ENCODE results near the gene COL13A1. TPM values are rescaled to one million over a fixed set of nuclear protein-coding genes. Genes with fewer than 3 reads are reported as not detected.

Gene COL13A1
- total RNA-seq, 2 experiments from 2014 or later: not detected

- Mint-ChIP-seq H3K36me3 (ENCODE audit: low read depth) (no peaks in the 10 kb centered on the region), H3K4me3 (no peak overlapping the region), H3K9me3 (ENCODE audit: insufficient read depth) (no peaks in the 10 kb centered on the region), H3K27ac (no peak overlapping the region), H3K4me1 (ENCODE audit: low read depth) (no peaks in the 10 kb centered on the region), H3K27me3 (ENCODE audit: low read depth) (peaks cover 13% of the 10 kb centered on the region)
- ChIA-PET POLR2A (no interaction called here), CTCF (no interaction called here)
- DNase-seq (no peak), ATAC-seq (no peak)
Observed at GRCh38 chr10:69840773-69841172, 39.1 kb downstream of the COL13A1 start.

GRCh38 chr10:69842020-69842419 lies 40.3 kb downstream of the COL13A1 start:
- DNase-seq (no peak), ATAC-seq (no peak)
- Mint-ChIP-seq H3K4me1 (ENCODE audit: low read depth) (no peaks in the 10 kb centered on the region), H3K27ac (no peak overlapping the region), H3K9me3 (ENCODE audit: insufficient read depth) (no peaks in the 10 kb centered on the region), H3K36me3 (ENCODE audit: low read depth) (no peaks in the 10 kb centered on the region), H3K4me3 (no peak overlapping the region), H3K27me3 (ENCODE audit: low read depth) (peaks cover 19% of the 10 kb centered on the region)
- ChIA-PET CTCF (no interaction called here), POLR2A (no interaction called here)

- no peak for ATAC-seq
- no peak for DNase-seq
- Mint-ChIP-seq H3K4me3 (no peak overlapping the region), H3K9me3 (ENCODE audit: insufficient read depth) (no peaks in the 10 kb centered on the region), H3K27ac (no peak overlapping the region), H3K4me1 (ENCODE audit: low read depth) (no peaks in the 10 kb centered on the region), H3K27me3 (ENCODE audit: low read depth) (peaks cover 24% of the 10 kb centered on the region), H3K36me3 (ENCODE audit: low read depth) (no peaks in the 10 kb centered on the region)
- POLR2A ChIA-PET: no interaction called here
- CTCF ChIA-PET: no interaction called here
Observed at GRCh38 chr10:69842882-69843281, 41.2 kb downstream of the COL13A1 start.

- ChIA-PET POLR2A (no interaction called here), CTCF (no interaction called here)
- no peak for ATAC-seq
- Mint-ChIP-seq H3K9me3 (ENCODE audit: insufficient read depth) (no peaks in the 10 kb centered on the region), H3K27me3 (ENCODE audit: low read depth) (peaks cover 24% of the 10 kb centered on the region), H3K4me1 (ENCODE audit: low read depth) (no peaks in the 10 kb centered on the region), H3K36me3 (ENCODE audit: low read depth) (no peaks in the 10 kb centered on the region), H3K27ac (no peak overlapping the region), H3K4me3 (no peak overlapping the region)
- DNase-seq: no peak
Observed at GRCh38 chr10:69843923-69844322, 42.2 kb downstream of the COL13A1 start.

- H3K4me1 Mint-ChIP-seq (ENCODE audit: low read depth): no peaks in the 10 kb centered on the region
- no peaks in the 10 kb centered on the region for H3K9me3 Mint-ChIP-seq (ENCODE audit: insufficient read depth)
- H3K4me3 Mint-ChIP-seq: no peak overlapping the region
- H3K27ac Mint-ChIP-seq: no peak overlapping the region
- no peak for ATAC-seq
- no peak for DNase-seq
- H3K36me3 Mint-ChIP-seq (ENCODE audit: low read depth): no peaks in the 10 kb centered on the region
- ChIA-PET POLR2A (no interaction called here), CTCF (no interaction called here)
- H3K27me3 Mint-ChIP-seq (ENCODE audit: low read depth): peaks cover 22% of the 10 kb centered on the region
Observed at GRCh38 chr10:69844698-69845097, 43.0 kb downstream of the COL13A1 start.

- POLR2A ChIA-PET: no interaction called here
Observed at GRCh38 chr10:69845574-69846292, 44.0 kb downstream of the COL13A1 start.

GRCh38 chr10:69846293-69846921 lies 44.7 kb downstream of the COL13A1 start:
- ChIA-PET CTCF (no interaction called here), POLR2A (no interaction called here)
- Mint-ChIP-seq H3K4me3 (no peak overlapping the region), H3K36me3 (ENCODE audit: low read depth) (no peaks in the 10 kb centered on the region), H3K27me3 (ENCODE audit: low read depth) (peaks cover 22% of the 10 kb centered on the region), H3K9me3 (ENCODE audit: insufficient read depth) (no peaks in the 10 kb centered on the region), H3K4me1 (ENCODE audit: low read depth) (no peaks in the 10 kb centered on the region), H3K27ac (no peak overlapping the region)
- DNase-seq (no peak), ATAC-seq (no peak)

More at GRCh38 chr10:69845574-69846292, 44.0 kb downstream of the COL13A1 start:
- Mint-ChIP-seq H3K4me3 (no peak overlapping the region), H3K4me1 (ENCODE audit: low read depth) (no peaks in the 10 kb centered on the region), H3K9me3 (ENCODE audit: insufficient read depth) (no peaks in the 10 kb centered on the region), H3K36me3 (ENCODE audit: low read depth) (no peaks in the 10 kb centered on the region), H3K27me3 (ENCODE audit: low read depth) (peaks cover 22% of the 10 kb centered on the region), H3K27ac (no peak overlapping the region)
- ATAC-seq (no peak), DNase-seq (no peak)
- CTCF ChIA-PET: no interaction called here

- H3K4me3 Mint-ChIP-seq: no peak overlapping the region
- no peak overlapping the region for H3K27ac Mint-ChIP-seq
- no peak for ATAC-seq
- POLR2A ChIA-PET: no interaction called here
- no peaks in the 10 kb centered on the region for H3K9me3 Mint-ChIP-seq (ENCODE audit: insufficient read depth)
- no peaks in the 10 kb centered on the region for H3K4me1 Mint-ChIP-seq (ENCODE audit: low read depth)
- H3K27me3 Mint-ChIP-seq (ENCODE audit: low read depth): peaks cover 20% of the 10 kb centered on the region
- CTCF ChIA-PET: no interaction called here
- no peak for DNase-seq
- no peaks in the 10 kb centered on the region for H3K36me3 Mint-ChIP-seq (ENCODE audit: low read depth)
Observed at GRCh38 chr10:69847458-69847857, 45.8 kb downstream of the COL13A1 start.

- CTCF ChIA-PET: interaction anchor here (0.8 kb wide), 1 partner anchor 67 kb away, joined by 4 read pairs; no protein-coding TSS in a partner anchor
- Mint-ChIP-seq H3K9me3 (ENCODE audit: insufficient read depth) (no peaks in the 10 kb centered on the region), H3K4me3 (no peak overlapping the region), H3K4me1 (ENCODE audit: low read depth) (no peaks in the 10 kb centered on the region), H3K27ac (no peak overlapping the region), H3K36me3 (ENCODE audit: low read depth) (no peaks in the 10 kb centered on the region), H3K27me3 (ENCODE audit: low read depth) (peaks cover 20% of the 10 kb centered on the region)
- DNase-seq: no peak
- POLR2A ChIA-PET: no interaction called here
- ATAC-seq: no peak
Observed at GRCh38 chr10:69847883-69848282, 46.2 kb downstream of the COL13A1 start.

- H3K9me3 Mint-ChIP-seq (ENCODE audit: insufficient read depth): no peaks in the 10 kb centered on the region
- H3K27me3 Mint-ChIP-seq (ENCODE audit: low read depth): peaks cover 20% of the 10 kb centered on the region
- H3K4me3 Mint-ChIP-seq: no peak overlapping the region
- no peaks in the 10 kb centered on the region for H3K4me1 Mint-ChIP-seq (ENCODE audit: low read depth)
- CTCF ChIA-PET: interaction anchor here (0.8 kb wide), 1 partner anchor 66 kb away, joined by 4 read pairs; no protein-coding TSS in a partner anchor
- H3K27ac Mint-ChIP-seq: no peak overlapping the region
- DNase-seq: no peak
- ATAC-seq: no peak
- POLR2A ChIA-PET: no interaction called here
- no peaks in the 10 kb centered on the region for H3K36me3 Mint-ChIP-seq (ENCODE audit: low read depth)
Observed at GRCh38 chr10:69848454-69848853, 46.7 kb downstream of the COL13A1 start.

GRCh38 chr10:69849825-69850224 lies 48.1 kb downstream of the COL13A1 start:
- DNase-seq (no peak), ATAC-seq (no peak)
- no peaks in the 10 kb centered on the region for H3K4me1 Mint-ChIP-seq (ENCODE audit: low read depth)
- H3K27me3 Mint-ChIP-seq (ENCODE audit: low read depth): peaks cover 18% of the 10 kb centered on the region
- CTCF ChIA-PET: no interaction called here
- H3K4me3 Mint-ChIP-seq: no peak overlapping the region
- no peak overlapping the region for H3K27ac Mint-ChIP-seq
- POLR2A ChIA-PET: no interaction called here
- no peaks in the 10 kb centered on the region for H3K36me3 Mint-ChIP-seq (ENCODE audit: low read depth)
- no peaks in the 10 kb centered on the region for H3K9me3 Mint-ChIP-seq (ENCODE audit: insufficient read depth)

GRCh38 chr10:69850440-69850839 lies 48.7 kb downstream of the COL13A1 start:
- POLR2A ChIA-PET: no interaction called here
- peaks cover 18% of the 10 kb centered on the region for H3K27me3 Mint-ChIP-seq (ENCODE audit: low read depth)
- DNase-seq (no peak), ATAC-seq (no peak)
- H3K36me3 Mint-ChIP-seq (ENCODE audit: low read depth): no peaks in the 10 kb centered on the region
- H3K27ac Mint-ChIP-seq: no peak overlapping the region
- CTCF ChIA-PET: interaction anchor here (1.5 kb wide), 1 partner anchor 64 kb away, joined by 5 read pairs; no protein-coding TSS in a partner anchor
- H3K4me3 Mint-ChIP-seq: no peak overlapping the region
- no peaks in the 10 kb centered on the region for H3K9me3 Mint-ChIP-seq (ENCODE audit: insufficient read depth)
- no peaks in the 10 kb centered on the region for H3K4me1 Mint-ChIP-seq (ENCODE audit: low read depth)

All from activated CD8-positive, alpha-beta T cell treated with anti-CD3 and anti-CD28 coated beads, Interleukin-2, amount 10 ng/mL, durations not matched to agents 7 days and 5 days (primary cell).